GM06990 (cell line): ENCODE results near the gene CEND1.

Experiments used
- DNase-seq: peaks from one replicate; pipeline ENCODE4 v3.0.0-alpha.2; 2011; ENCODE audit not compliant: insufficient read length; ENCODE audit errors: extremely low read depth
- H3K27me3 ChIP-seq: replicated peaks from 2 replicates; pipeline ENCODE4 v1.6.0; 2011; ENCODE audit warnings: low read length; ENCODE audit not compliant: control insufficient read depth, insufficient read depth
- H3K36me3 ChIP-seq: 2 replicates; pipeline ENCODE4 v1.5.1; 2011; ENCODE audit warnings: low read length; ENCODE audit not compliant: control insufficient read depth, insufficient read depth
- H3K4me3 ChIP-seq: replicated peaks from 2 replicates; pipeline ENCODE4 v1.5.1; 2011; ENCODE audit warnings: low read depth, mild to moderate bottlenecking, control low read depth, low read length
- CTCF ChIP-seq: IDR thresholded peaks from 2 replicates; pipeline ENCODE4 v1.5.1; 2011; ENCODE audit warnings: low read length, control low read depth, mild to moderate bottlenecking, inconsistent platforms; ENCODE audit not compliant: insufficient read depth, poor library complexity, severe bottlenecking

Gene CEND1

GRCh38 chr11:769887-770641 lies 19.8 kb downstream of the CEND1 start:
- DNase-seq, result no peak
- peaks cover 23% of the 10 kb centered on the region for H3K36me3 ChIP-seq

GRCh38 chr11:767238-767637 lies 22.7 kb downstream of the CEND1 start:
- H3K36me3 ChIP-seq, result peaks cover 41% of the 10 kb centered on the region
- no peak for DNase-seq
- no peak overlapping the region for H3K4me3 ChIP-seq
- no peaks in the 10 kb centered on the region for H3K27me3 ChIP-seq
- TF ChIP-seq CTCF, result no peak

More at GRCh38 chr11:769887-770641, 19.8 kb downstream of the CEND1 start:
- Histone ChIP-seq H3K4me3 (no peak overlapping the region), H3K27me3 (no peaks in the 10 kb centered on the region)
- no peak for TF ChIP-seq CTCF

GRCh38 chr11:766936-767210 lies 23.0 kb downstream of the CEND1 start:
- DNase-seq, result no peak
- Histone ChIP-seq H3K36me3 (peaks cover 42% of the 10 kb centered on the region), H3K4me3 (no peak overlapping the region), H3K27me3 (no peaks in the 10 kb centered on the region)
- TF ChIP-seq CTCF, result no peak

- no peak for TF ChIP-seq CTCF
These were observed 23.6 kb downstream of the CEND1 start for GRCh38 chr11:766106-766935.

GRCh38 chr11:765802-766091 lies 24.1 kb downstream of the CEND1 start:
- H3K27me3 ChIP-seq, result no peaks in the 10 kb centered on the region
- no peak for DNase-seq
- H3K4me3 ChIP-seq, result no peak overlapping the region
- TF ChIP-seq CTCF, result no peak
- H3K36me3 ChIP-seq, result peaks cover 40% of the 10 kb centered on the region

More at GRCh38 chr11:766106-766935, 23.6 kb downstream of the CEND1 start:
- Histone ChIP-seq H3K27me3 (no peaks in the 10 kb centered on the region), H3K4me3 (no peak overlapping the region), H3K36me3 (peaks cover 43% of the 10 kb centered on the region)
- DNase-seq, result no peak
